Activated T-helper 1 cell treated with anti-CD3 and anti-CD28 coated beads, Interleukin-12 subunit alpha, Interleukin-12 subunit beta, Interleukin-2, Interleukin-4 antibody, amounts not matched to agents 30 ng/mL and 10 ng/mL and 1 ng/mL, durations not matched to agents 14 hours and 24 hours and 36 hours (primary cell): Measurements from ENCODE around the gene DSCAM. TPM values are rescaled to one million over a fixed set of nuclear protein-coding genes. Genes with fewer than 3 reads are reported as not detected.

Experiments
- DNase-seq: peaks from one replicate; pipeline ENCODE4 v3.0.0; 2021; ENCODE audit warnings: low spot score
- H3K27ac Mint-ChIP-seq: one replicate; pipeline ENCODE4 v1.8.0; 2021; ENCODE audit warnings: mild to moderate bottlenecking, mixed read lengths
- H3K27me3 Mint-ChIP-seq: one replicate; pipeline ENCODE4 v1.8.0; 2022; ENCODE audit warnings: mild to moderate bottlenecking, moderate library complexity, mixed read lengths; ENCODE audit not compliant: insufficient read depth
- H3K36me3 Mint-ChIP-seq: one replicate; pipeline ENCODE4 v1.8.0; 2021; ENCODE audit warnings: low read depth, mixed read lengths
- H3K4me1 Mint-ChIP-seq: one replicate; pipeline ENCODE4 v1.8.0; 2021; ENCODE audit warnings: low read depth, mixed read lengths
- H3K4me3 Mint-ChIP-seq: one replicate; pipeline ENCODE4 v1.8.0; 2021; ENCODE audit warnings: mild to moderate bottlenecking, moderate library complexity, mixed read lengths
- H3K9me3 Mint-ChIP-seq: one replicate; pipeline ENCODE4 v1.8.0; 2021; ENCODE audit warnings: mixed read lengths
- intact Hi-C: fragments of 100-400 bp; cut with micrococcal nuclease; formaldehyde crosslinking; loops from one replicate; pipeline ENCODE4 v1.15.1; 2024
- total RNA-seq: library from RNA; stranded (reverse); gene quantifications from 2 replicates; pipeline ENCODE4 v1.2.3, GENCODE V29; 2022

Gene DSCAM
- total RNA-seq, 1 donor from 2014 or later, result not detected

GRCh38 chr21:40393066-40393465 is 453.9 kb downstream of the DSCAM start:
- Mint-ChIP-seq H3K27me3 (no peaks in the 10 kb centered on the region), H3K36me3 (no peaks in the 10 kb centered on the region), H3K27ac (no peak overlapping the region), H3K4me3 (no peak overlapping the region), H3K9me3 (no peaks in the 10 kb centered on the region), H3K4me1 (no peaks in the 10 kb centered on the region)
- no peak for DNase-seq
- intact Hi-C loops, result no loop called here

GRCh38 chr21:40388046-40388445 is 458.9 kb downstream of the DSCAM start:
- Mint-ChIP-seq H3K4me1 (no peaks in the 10 kb centered on the region), H3K36me3 (no peaks in the 10 kb centered on the region), H3K27ac (no peak overlapping the region), H3K27me3 (no peaks in the 10 kb centered on the region), H3K9me3 (no peaks in the 10 kb centered on the region), H3K4me3 (no peak overlapping the region)
- no peak for DNase-seq
- intact Hi-C loops, result loop anchor here (5.0 kb wide), 1 partner anchor 521 kb away; the partner anchor contains the start of gene PCP4

- H3K27ac Mint-ChIP-seq, result no peak overlapping the region
- H3K9me3 Mint-ChIP-seq, result no peaks in the 10 kb centered on the region
- no peaks in the 10 kb centered on the region for H3K27me3 Mint-ChIP-seq
- no peaks in the 10 kb centered on the region for H3K36me3 Mint-ChIP-seq
- H3K4me3 Mint-ChIP-seq, result no peak overlapping the region
- DNase-seq, result no peak
- intact Hi-C loops, result loop anchor here (2.0 to 5.0 kb wide), 2 partner anchors 244 to 520 kb away; partner anchors contain the start of gene PCP4
- no peaks in the 10 kb centered on the region for H3K4me1 Mint-ChIP-seq
Measured at GRCh38 chr21:40386981-40387747, 459.8 kb downstream of the DSCAM start.

- Mint-ChIP-seq H3K36me3 (no peaks in the 10 kb centered on the region), H3K4me1 (no peaks in the 10 kb centered on the region), H3K27ac (no peak overlapping the region), H3K4me3 (no peak overlapping the region), H3K27me3 (no peaks in the 10 kb centered on the region), H3K9me3 (no peaks in the 10 kb centered on the region)
- DNase-seq, result no peak
- intact Hi-C loops, result loop anchor here (2.0 to 5.0 kb wide), 2 partner anchors 244 to 519 kb away; partner anchors contain the start of gene PCP4
Measured at GRCh38 chr21:40386294-40386911, 460.6 kb downstream of the DSCAM start.

GRCh38 chr21:40385883-40386282 is 461.1 kb downstream of the DSCAM start:
- intact Hi-C loops, result loop anchor here (2.0 to 5.0 kb wide), 2 partner anchors 243 to 519 kb away; partner anchors contain the start of gene PCP4

GRCh38 chr21:40383951-40384350 is 463.0 kb downstream of the DSCAM start:
- Mint-ChIP-seq H3K4me3 (no peak overlapping the region), H3K4me1 (no peaks in the 10 kb centered on the region), H3K36me3 (no peaks in the 10 kb centered on the region), H3K27ac (no peak overlapping the region), H3K27me3 (no peaks in the 10 kb centered on the region), H3K9me3 (no peaks in the 10 kb centered on the region)
- no peak for DNase-seq
- intact Hi-C loops, result no loop called here

More at GRCh38 chr21:40385883-40386282, 461.1 kb downstream of the DSCAM start:
- H3K4me3 Mint-ChIP-seq, result no peak overlapping the region
- H3K27me3 Mint-ChIP-seq, result no peaks in the 10 kb centered on the region
- no peak overlapping the region for H3K27ac Mint-ChIP-seq
- no peak for DNase-seq
- no peaks in the 10 kb centered on the region for H3K36me3 Mint-ChIP-seq
- no peaks in the 10 kb centered on the region for H3K9me3 Mint-ChIP-seq
- H3K4me1 Mint-ChIP-seq, result no peaks in the 10 kb centered on the region

GRCh38 chr21:40381111-40381510 is 465.8 kb downstream of the DSCAM start:
- Mint-ChIP-seq H3K4me1 (no peaks in the 10 kb centered on the region), H3K9me3 (no peaks in the 10 kb centered on the region), H3K27ac (no peak overlapping the region), H3K36me3 (no peaks in the 10 kb centered on the region), H3K4me3 (no peak overlapping the region), H3K27me3 (no peaks in the 10 kb centered on the region)
- intact Hi-C loops, result no loop called here
- DNase-seq, result no peak

GRCh38 chr21:40379881-40380810 is 466.8 kb downstream of the DSCAM start:
- no peak for DNase-seq
- Mint-ChIP-seq H3K4me3 (no peak overlapping the region), H3K27me3 (no peaks in the 10 kb centered on the region), H3K9me3 (no peaks in the 10 kb centered on the region), H3K36me3 (no peaks in the 10 kb centered on the region), H3K4me1 (no peaks in the 10 kb centered on the region), H3K27ac (no peak overlapping the region)
- intact Hi-C loops, result no loop called here

GRCh38 chr21:40377135-40377534 is 469.8 kb downstream of the DSCAM start:
- no peaks in the 10 kb centered on the region for H3K27me3 Mint-ChIP-seq
- DNase-seq, result no peak
- no peaks in the 10 kb centered on the region for H3K9me3 Mint-ChIP-seq
- no peak overlapping the region for H3K27ac Mint-ChIP-seq
- H3K4me1 Mint-ChIP-seq, result no peaks in the 10 kb centered on the region
- H3K36me3 Mint-ChIP-seq, result no peaks in the 10 kb centered on the region
- no peak overlapping the region for H3K4me3 Mint-ChIP-seq
- intact Hi-C loops, result no loop called here

- H3K4me3 Mint-ChIP-seq, result no peak overlapping the region
- H3K36me3 Mint-ChIP-seq, result no peaks in the 10 kb centered on the region
- H3K9me3 Mint-ChIP-seq, result no peaks in the 10 kb centered on the region
- no peak for DNase-seq
- H3K4me1 Mint-ChIP-seq, result no peaks in the 10 kb centered on the region
- no peak overlapping the region for H3K27ac Mint-ChIP-seq
- no peaks in the 10 kb centered on the region for H3K27me3 Mint-ChIP-seq
- intact Hi-C loops, result no loop called here
Measured at GRCh38 chr21:40373761-40374160, 473.2 kb downstream of the DSCAM start.

GRCh38 chr21:40372506-40372905 is 474.5 kb downstream of the DSCAM start:
- intact Hi-C loops, result no loop called here
- no peaks in the 10 kb centered on the region for H3K36me3 Mint-ChIP-seq
- no peak overlapping the region for H3K4me3 Mint-ChIP-seq
- no peaks in the 10 kb centered on the region for H3K4me1 Mint-ChIP-seq
- DNase-seq, result no peak
- H3K27me3 Mint-ChIP-seq, result no peaks in the 10 kb centered on the region
- no peaks in the 10 kb centered on the region for H3K9me3 Mint-ChIP-seq
- H3K27ac Mint-ChIP-seq, result no peak overlapping the region

- Mint-ChIP-seq H3K9me3 (no peaks in the 10 kb centered on the region), H3K27me3 (no peaks in the 10 kb centered on the region), H3K4me1 (no peaks in the 10 kb centered on the region), H3K36me3 (no peaks in the 10 kb centered on the region), H3K27ac (no peak overlapping the region), H3K4me3 (no peak overlapping the region)
- DNase-seq, result no peak
- intact Hi-C loops, result no loop called here
Measured at GRCh38 chr21:40371329-40371728, 475.6 kb downstream of the DSCAM start.
